ENCODE data around the gene DNM1.

The DNM1 gene

GRCh38 chr9:128190516-128191405 lies 12.4 kb upstream of the DNM1 start:
- H3K4me1 ChIP-seq (ENCODE audit: control insufficient read depth, insufficient read depth, low read length), result peaks cover 2% of the 10 kb centered on the region; the same call in 1 of the 2 replicates
- H3K27me3 ChIP-seq (ENCODE audit: control insufficient read depth, insufficient read depth, low read length), result no peaks in the 10 kb centered on the region
- no CpG with 5 or more reads among the region's 32 CpGs for WGBS (ENCODE audit: insufficient coverage, insufficient read length)
- peak overlapping the region; percentile 84; the same call in 1 of the 2 replicates for H3K4me3 ChIP-seq (ENCODE audit: low read length)
- H3K27ac ChIP-seq (ENCODE audit: low read length), result no peak overlapping the region
- DNase-seq (ENCODE audit: low read depth, low spot score), result no peak
- no peaks in the 10 kb centered on the region; the same call in 1 of the 2 replicates for H3K36me3 ChIP-seq (ENCODE audit: control insufficient read depth, insufficient read depth, low read length)
- H3K9me3 ChIP-seq (ENCODE audit: control insufficient read depth, insufficient read depth, low read length), result no peaks in the 10 kb centered on the region

DNA sequence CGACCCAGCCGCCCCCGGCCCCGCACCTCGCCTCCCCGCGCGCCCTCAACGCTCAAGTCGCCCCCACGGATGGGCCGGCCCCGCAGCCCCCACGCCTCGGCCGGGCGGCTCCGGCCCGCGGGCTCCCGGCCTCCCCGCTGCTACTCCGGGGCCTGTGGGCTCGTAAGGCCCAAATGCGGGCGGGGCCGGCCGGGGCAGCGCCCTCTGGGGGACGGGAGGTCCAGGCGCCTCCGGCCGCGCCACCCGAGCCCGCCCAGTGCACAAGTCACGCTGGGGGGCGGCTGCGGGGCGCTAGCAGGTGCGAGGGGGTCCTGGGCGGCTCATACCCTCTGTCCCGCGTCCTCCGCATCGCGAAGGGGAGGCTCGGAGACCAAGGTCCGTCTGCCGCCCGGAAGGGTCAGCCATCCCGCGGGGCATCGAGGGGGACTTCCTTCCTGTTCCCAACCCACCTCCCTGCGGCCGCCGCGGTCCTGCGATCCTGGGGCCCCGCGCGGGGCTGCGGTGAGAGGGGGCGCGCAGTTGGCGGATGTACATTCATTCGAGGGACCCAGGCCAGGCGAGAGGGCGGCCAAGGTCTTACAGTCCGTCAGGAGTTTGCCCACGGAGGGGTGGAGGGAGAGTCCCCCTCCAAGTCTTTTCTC lies 11.7 kb upstream of the DNM1 start, which contains the start of gene CIZ1:
CIZ1 (minus strand) TSS at position 167 of the 641 bp plus-strand sequence. CDS start 715 bp downstream, outside the sequence.
- DNase-seq (ENCODE audit: low read depth, low spot score), result no peak
- Histone ChIP-seq H3K4me1 (ENCODE audit: control insufficient read depth, insufficient read depth, low read length) (peaks cover 2% of the 10 kb centered on the region; the same call in 1 of the 2 replicates), H3K27me3 (ENCODE audit: control insufficient read depth, insufficient read depth, low read length) (no peaks in the 10 kb centered on the region), H3K36me3 (ENCODE audit: control insufficient read depth, insufficient read depth, low read length) (no peaks in the 10 kb centered on the region; the same call in 1 of the 2 replicates), H3K4me3 (ENCODE audit: low read length) (peak within 1 kb of the TSS; percentile 84; the same call in 1 of the 2 replicates), H3K27ac (ENCODE audit: low read length) (no peak within 1 kb of the TSS), H3K9me3 (ENCODE audit: control insufficient read depth, insufficient read depth, low read length) (no peaks in the 10 kb centered on the region)
- no CpG with 5 or more reads among the region's 71 CpGs for WGBS (ENCODE audit: insufficient coverage, insufficient read length)

DNA sequence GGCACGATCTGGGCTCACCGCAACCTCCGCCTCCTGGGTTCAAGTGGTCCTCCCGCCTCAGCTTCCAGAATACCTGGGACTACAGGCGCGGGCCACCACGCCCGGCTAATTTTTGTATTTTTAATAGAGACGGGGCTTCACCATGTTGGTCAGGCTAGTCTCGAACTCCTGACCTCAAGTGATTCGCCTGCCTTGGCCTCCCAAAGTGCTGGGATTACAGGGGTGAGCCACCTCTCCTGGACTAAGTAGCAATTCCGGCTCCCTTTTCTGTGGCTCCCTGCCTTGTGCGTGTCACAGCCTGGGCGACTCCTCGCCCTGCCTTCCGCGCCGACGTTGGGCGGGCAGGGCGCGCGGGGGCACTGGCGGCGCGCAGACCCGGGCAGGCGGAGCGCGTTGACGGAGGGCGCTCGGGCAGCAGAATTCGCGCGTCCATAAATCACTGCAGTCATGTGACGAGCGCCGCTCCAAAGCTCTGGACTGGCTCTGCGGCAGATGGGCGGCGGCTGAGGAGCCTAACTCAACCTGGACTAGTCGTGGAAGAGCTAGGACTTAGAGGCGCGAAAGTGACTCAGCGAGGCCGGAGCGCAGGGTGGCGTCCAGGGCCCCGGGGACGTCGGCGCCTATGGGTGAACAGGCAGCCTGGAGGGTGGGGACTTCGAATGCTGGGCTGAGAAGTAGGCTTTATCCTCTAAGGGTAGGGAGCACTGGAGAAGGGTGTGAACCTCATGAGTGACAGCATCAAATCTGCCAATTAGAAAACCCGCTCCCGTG lies 10.4 kb upstream of the DNM1 start:
- Histone ChIP-seq H3K27me3 (ENCODE audit: control insufficient read depth, insufficient read depth, low read length) (no peaks in the 10 kb centered on the region), H3K36me3 (ENCODE audit: control insufficient read depth, insufficient read depth, low read length) (no peaks in the 10 kb centered on the region; the same call in 1 of the 2 replicates), H3K9me3 (ENCODE audit: control insufficient read depth, insufficient read depth, low read length) (no peaks in the 10 kb centered on the region), H3K27ac (ENCODE audit: low read length) (no peak overlapping the region), H3K4me1 (ENCODE audit: control insufficient read depth, insufficient read depth, low read length) (peaks cover 2% of the 10 kb centered on the region; the same call in 1 of the 2 replicates), H3K4me3 (ENCODE audit: low read length) (no peak overlapping the region)
- no CpG with 5 or more reads among the region's 56 CpGs for WGBS (ENCODE audit: insufficient coverage, insufficient read length)
- DNase-seq (ENCODE audit: low read depth, low spot score), result no peak

DNA sequence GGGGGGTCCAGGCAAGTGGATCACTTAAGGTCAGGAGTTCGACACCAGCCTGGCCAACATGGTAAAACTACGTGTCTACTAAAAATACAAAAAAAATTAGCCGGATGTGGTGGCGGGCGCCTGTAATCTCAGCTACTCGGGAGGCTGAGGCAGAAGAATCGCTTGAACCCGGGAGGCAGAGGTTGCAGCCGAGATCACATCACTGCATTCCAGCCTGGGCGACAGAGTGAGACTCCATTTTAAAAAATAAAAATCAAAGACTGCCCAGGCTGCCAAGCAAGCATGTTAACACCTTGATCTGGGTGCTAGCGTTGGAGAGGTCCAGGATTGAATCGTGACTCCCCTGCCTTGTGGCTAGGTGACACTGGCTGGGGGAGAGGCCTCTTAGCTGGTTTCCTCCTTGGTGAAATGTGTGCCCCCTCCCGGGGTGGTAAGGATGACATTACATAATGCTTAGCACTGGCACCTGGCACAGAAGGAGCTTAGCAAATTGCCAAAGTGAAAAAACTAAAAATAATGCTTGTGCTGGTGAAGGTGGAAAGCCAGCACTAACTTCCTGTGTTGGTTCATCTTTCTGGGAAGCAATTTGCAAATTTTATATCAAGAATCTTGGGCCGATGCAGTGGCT lies 9.6 kb upstream of the DNM1 start:
- no peak overlapping the region for H3K4me3 ChIP-seq (ENCODE audit: low read length)
- DNase-seq (ENCODE audit: low read depth, low spot score), result no peak
- no peaks in the 10 kb centered on the region for H3K27me3 ChIP-seq (ENCODE audit: control insufficient read depth, insufficient read depth, low read length)
- H3K4me1 ChIP-seq (ENCODE audit: control insufficient read depth, insufficient read depth, low read length), result peaks cover 2% of the 10 kb centered on the region; the same call in 1 of the 2 replicates
- no peak overlapping the region for H3K27ac ChIP-seq (ENCODE audit: low read length)
- no peaks in the 10 kb centered on the region for H3K9me3 ChIP-seq (ENCODE audit: control insufficient read depth, insufficient read depth, low read length)
- no peaks in the 10 kb centered on the region; the same call in 1 of the 2 replicates for H3K36me3 ChIP-seq (ENCODE audit: control insufficient read depth, insufficient read depth, low read length)
- WGBS (ENCODE audit: insufficient coverage, insufficient read length), result no CpG with 5 or more reads among the region's 14 CpGs

DNA sequence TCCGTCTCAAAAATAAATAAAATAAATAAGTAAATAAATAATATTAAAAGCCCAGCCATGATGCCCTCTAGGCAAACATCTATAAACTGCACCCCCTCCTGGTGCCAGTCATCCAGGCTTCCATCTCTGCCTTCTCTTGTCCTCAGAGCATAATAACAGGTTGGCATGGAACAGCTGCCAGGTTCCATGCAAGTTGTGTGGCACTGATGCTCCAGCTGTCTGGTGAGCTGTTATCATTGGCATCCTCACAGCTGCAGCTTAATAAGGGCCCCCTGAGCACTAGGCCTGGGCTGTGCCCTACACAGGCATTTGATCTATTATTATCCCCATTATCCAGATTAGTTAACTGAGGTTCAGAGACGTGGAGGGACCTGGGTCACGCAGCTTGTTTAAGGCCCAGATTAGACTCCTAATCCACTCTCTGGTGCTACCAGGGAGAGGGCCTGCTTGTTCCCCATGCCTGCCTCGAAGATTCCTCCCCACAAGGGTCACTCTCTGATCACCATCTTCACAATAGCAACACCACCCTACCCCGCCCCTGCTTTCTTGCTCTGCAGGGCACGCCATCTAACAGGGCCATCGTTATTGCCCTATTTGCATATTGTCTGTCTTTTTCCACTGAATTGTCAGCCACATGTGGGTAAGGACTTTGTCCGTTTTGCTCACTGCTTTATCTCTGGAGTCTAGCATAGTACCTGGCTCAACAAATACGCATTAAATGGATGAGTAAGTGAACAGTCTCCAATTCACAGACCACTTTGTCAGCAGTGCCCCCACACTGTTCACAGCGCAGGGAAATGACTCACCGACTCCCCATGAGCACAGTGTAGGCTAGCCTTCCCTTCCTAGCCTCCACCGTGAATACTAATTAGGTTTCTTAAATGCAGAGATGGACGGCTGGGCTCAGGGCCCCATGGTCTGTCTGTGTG lies 1.5 kb upstream of the DNM1 start:
- no CpG with 5 or more reads among the region's 13 CpGs for WGBS (ENCODE audit: insufficient coverage, insufficient read length)

GRCh38 chr9:128202648-128203023 lies 543 bp upstream of the DNM1 start:
- Histone ChIP-seq H3K9me3 (ENCODE audit: control insufficient read depth, insufficient read depth, low read length) (no peaks in the 10 kb centered on the region), H3K4me3 (ENCODE audit: low read length) (no peak overlapping the region), H3K4me1 (ENCODE audit: control insufficient read depth, insufficient read depth, low read length) (peaks cover 2% of the 10 kb centered on the region), H3K36me3 (ENCODE audit: control insufficient read depth, insufficient read depth, low read length) (no peaks in the 10 kb centered on the region), H3K27me3 (ENCODE audit: control insufficient read depth, insufficient read depth, low read length) (no peaks in the 10 kb centered on the region), H3K27ac (ENCODE audit: low read length) (no peak overlapping the region)
- DNase-seq (ENCODE audit: low read depth, low spot score), result no peak
- no CpG with 5 or more reads among the region's 2 CpGs for WGBS (ENCODE audit: insufficient coverage, insufficient read length)

More for the DNA sequence above, 1.5 kb upstream of the DNM1 start:
- H3K36me3 ChIP-seq (ENCODE audit: control insufficient read depth, insufficient read depth, low read length), result no peaks in the 10 kb centered on the region
- H3K27me3 ChIP-seq (ENCODE audit: control insufficient read depth, insufficient read depth, low read length), result no peaks in the 10 kb centered on the region
- H3K27ac ChIP-seq (ENCODE audit: low read length), result no peak overlapping the region
- H3K9me3 ChIP-seq (ENCODE audit: control insufficient read depth, insufficient read depth, low read length), result no peaks in the 10 kb centered on the region
- H3K4me1 ChIP-seq (ENCODE audit: control insufficient read depth, insufficient read depth, low read length), result peaks cover 2% of the 10 kb centered on the region
- no peak overlapping the region for H3K4me3 ChIP-seq (ENCODE audit: low read length)
- DNase-seq (ENCODE audit: low read depth, low spot score), result no peak

DNA sequence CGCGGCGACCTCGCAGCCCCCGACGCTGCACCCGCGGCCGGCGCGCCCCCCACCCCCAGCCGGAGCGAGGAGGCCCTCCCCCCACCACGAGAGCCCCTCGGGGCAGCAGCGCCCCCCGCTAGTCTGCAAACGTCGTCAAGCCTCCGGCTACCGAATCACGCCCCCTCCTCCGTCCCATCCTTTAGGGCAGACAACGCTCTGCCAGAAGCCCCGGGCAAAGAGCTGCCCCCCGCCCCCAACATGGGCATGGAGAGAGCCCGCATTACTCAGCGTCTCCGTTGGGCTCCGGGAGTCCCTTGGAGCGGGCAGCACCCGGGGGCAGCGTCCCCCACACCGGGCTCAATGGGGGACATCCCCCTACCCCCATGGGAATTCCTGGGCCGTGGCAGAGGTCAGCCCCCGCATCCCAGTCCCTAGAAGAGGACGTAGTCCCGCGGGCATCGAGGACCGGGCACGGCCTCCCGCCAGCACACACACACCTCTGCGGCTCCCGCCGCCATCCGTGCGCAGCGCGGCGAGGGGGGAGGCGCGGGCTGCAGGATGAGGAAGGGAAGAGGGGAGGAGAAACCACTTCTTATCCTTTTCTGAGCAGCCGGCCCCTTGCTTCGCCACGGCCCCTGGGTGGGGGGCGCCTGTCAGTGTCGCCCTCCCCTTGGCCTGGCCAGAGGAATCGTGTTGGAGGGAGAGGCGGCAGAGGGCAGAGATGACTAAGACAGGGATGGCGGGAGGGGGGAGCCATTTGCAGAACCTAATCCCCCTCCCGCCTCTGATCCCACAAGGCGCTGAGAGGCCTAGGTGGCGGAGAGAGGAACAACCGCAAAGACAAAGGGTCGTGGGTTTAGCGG lies 750 bp downstream of the DNM1 start:
- Histone ChIP-seq H3K9me3 (ENCODE audit: control insufficient read depth, insufficient read depth, low read length) (no peaks in the 10 kb centered on the region), H3K27ac (ENCODE audit: low read length) (no peak overlapping the region), H3K27me3 (ENCODE audit: control insufficient read depth, insufficient read depth, low read length) (no peaks in the 10 kb centered on the region), H3K4me3 (ENCODE audit: low read length) (peak overlapping the region; percentile 57; the same call in 1 of the 2 replicates), H3K36me3 (ENCODE audit: control insufficient read depth, insufficient read depth, low read length) (no peaks in the 10 kb centered on the region), H3K4me1 (ENCODE audit: control insufficient read depth, insufficient read depth, low read length) (peaks cover 2% of the 10 kb centered on the region)
- DNase-seq (ENCODE audit: low read depth, low spot score), result no peak
- no CpG with 5 or more reads among the region's 67 CpGs for WGBS (ENCODE audit: insufficient coverage, insufficient read length)

GRCh38 chr9:128204858-128205257 lies 1.7 kb downstream of the DNM1 start:
- no CpG with 5 or more reads among the region's 7 CpGs for WGBS (ENCODE audit: insufficient coverage, insufficient read length)
- Histone ChIP-seq H3K36me3 (ENCODE audit: control insufficient read depth, insufficient read depth, low read length) (no peaks in the 10 kb centered on the region), H3K9me3 (ENCODE audit: control insufficient read depth, insufficient read depth, low read length) (no peaks in the 10 kb centered on the region), H3K27me3 (ENCODE audit: control insufficient read depth, insufficient read depth, low read length) (no peaks in the 10 kb centered on the region), H3K4me3 (ENCODE audit: low read length) (no peak overlapping the region), H3K4me1 (ENCODE audit: control insufficient read depth, insufficient read depth, low read length) (peaks cover 2% of the 10 kb centered on the region), H3K27ac (ENCODE audit: low read length) (no peak overlapping the region)
- DNase-seq (ENCODE audit: low read depth, low spot score), result no peak

Measured in iPS DF 6.9 (cell line).